Colonic mucosa (tissue), 4 donors: ENCODE measurements around the gene GBF1. TPM values are rescaled to one million over a fixed set of nuclear protein-coding genes. Genes with fewer than 3 reads are reported as not detected.
A peak's percentile ranks its signal among the peaks of the same experiment; 100 is the strongest.

Experiments
- DNase-seq: peaks from one replicate; pipeline ENCODE4 v3.0.0-alpha.2; 2020
- H3K27ac ChIP-seq: fragments of 200-600 bp; one replicate; pipeline ENCODE4 v1.8.0; 2021
- H3K27me3 ChIP-seq: fragments of 200-600 bp; one replicate; pipeline ENCODE4 v1.8.0; 2021
- H3K36me3 ChIP-seq: fragments of 200-600 bp; one replicate; pipeline ENCODE4 v1.8.0; 2021
- H3K4me1 ChIP-seq: fragments of 200-600 bp; one replicate; pipeline ENCODE4 v1.8.0; 2021; ENCODE audit warnings: mild to moderate bottlenecking
- H3K4me3 ChIP-seq: fragments of 200-600 bp; one replicate; pipeline ENCODE4 v1.8.0; 2021
- H3K9ac ChIP-seq, 2 donors: one replicate each; pipeline ENCODE4 v1.7.0; 2013; ENCODE audit warnings: control low read depth in 2 of 2, low read depth in 2 of 2, low read length in 2 of 2
- H3K9me3 ChIP-seq: fragments of 200-600 bp; one replicate; pipeline ENCODE4 v1.8.0; 2021
- intact Hi-C: fragments of 100-400 bp; cut with DNase I; formaldehyde crosslinking; loops from one replicate; pipeline ENCODE4 v1.14.1; 2022
- total RNA-seq, 2 donors: library from RNA; stranded (reverse); fragmentation: NEBNext Ultra II Directional in 1 of 2; extraction: Animal tissue kit (Norgen Biotek cat#: 25700) in 1 of 2; gene quantifications; one replicate each; pipeline ENCODE4 v1.2.1, GENCODE V29; 2021
- TF ChIP-seq, protein P1 (sequence below): fragments of 200-600 bp; IDR thresholded peaks from one replicate; pipeline ENCODE4 v1.8.0; 2022; ENCODE audit warnings: antibody characterized with exemption, mild to moderate bottlenecking
- donor health status: healthy.
- donor health status: DM: no; HTN: no; CAD: no.
- donor health status: DM: no; HTN: no; CAD: no.

Gene GBF1, protein sequence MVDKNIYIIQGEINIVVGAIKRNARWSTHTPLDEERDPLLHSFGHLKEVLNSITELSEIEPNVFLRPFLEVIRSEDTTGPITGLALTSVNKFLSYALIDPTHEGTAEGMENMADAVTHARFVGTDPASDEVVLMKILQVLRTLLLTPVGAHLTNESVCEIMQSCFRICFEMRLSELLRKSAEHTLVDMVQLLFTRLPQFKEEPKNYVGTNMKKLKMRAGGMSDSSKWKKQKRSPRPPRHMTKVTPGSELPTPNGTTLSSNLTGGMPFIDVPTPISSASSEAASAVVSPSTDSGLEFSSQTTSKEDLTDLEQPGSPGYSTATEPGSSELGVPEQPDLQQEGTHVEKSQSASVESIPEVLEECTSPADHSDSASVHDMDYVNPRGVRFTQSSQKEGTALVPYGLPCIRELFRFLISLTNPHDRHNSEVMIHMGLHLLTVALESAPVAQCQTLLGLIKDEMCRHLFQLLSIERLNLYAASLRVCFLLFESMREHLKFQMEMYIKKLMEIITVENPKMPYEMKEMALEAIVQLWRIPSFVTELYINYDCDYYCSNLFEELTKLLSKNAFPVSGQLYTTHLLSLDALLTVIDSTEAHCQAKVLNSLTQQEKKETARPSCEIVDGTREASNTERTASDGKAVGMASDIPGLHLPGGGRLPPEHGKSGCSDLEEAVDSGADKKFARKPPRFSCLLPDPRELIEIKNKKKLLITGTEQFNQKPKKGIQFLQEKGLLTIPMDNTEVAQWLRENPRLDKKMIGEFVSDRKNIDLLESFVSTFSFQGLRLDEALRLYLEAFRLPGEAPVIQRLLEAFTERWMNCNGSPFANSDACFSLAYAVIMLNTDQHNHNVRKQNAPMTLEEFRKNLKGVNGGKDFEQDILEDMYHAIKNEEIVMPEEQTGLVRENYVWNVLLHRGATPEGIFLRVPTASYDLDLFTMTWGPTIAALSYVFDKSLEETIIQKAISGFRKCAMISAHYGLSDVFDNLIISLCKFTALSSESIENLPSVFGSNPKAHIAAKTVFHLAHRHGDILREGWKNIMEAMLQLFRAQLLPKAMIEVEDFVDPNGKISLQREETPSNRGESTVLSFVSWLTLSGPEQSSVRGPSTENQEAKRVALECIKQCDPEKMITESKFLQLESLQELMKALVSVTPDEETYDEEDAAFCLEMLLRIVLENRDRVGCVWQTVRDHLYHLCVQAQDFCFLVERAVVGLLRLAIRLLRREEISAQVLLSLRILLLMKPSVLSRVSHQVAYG (N-terminal part only)
- total RNA-seq: 10 to 100 TPM; 59.8 to 73.4 TPM

DNA sequence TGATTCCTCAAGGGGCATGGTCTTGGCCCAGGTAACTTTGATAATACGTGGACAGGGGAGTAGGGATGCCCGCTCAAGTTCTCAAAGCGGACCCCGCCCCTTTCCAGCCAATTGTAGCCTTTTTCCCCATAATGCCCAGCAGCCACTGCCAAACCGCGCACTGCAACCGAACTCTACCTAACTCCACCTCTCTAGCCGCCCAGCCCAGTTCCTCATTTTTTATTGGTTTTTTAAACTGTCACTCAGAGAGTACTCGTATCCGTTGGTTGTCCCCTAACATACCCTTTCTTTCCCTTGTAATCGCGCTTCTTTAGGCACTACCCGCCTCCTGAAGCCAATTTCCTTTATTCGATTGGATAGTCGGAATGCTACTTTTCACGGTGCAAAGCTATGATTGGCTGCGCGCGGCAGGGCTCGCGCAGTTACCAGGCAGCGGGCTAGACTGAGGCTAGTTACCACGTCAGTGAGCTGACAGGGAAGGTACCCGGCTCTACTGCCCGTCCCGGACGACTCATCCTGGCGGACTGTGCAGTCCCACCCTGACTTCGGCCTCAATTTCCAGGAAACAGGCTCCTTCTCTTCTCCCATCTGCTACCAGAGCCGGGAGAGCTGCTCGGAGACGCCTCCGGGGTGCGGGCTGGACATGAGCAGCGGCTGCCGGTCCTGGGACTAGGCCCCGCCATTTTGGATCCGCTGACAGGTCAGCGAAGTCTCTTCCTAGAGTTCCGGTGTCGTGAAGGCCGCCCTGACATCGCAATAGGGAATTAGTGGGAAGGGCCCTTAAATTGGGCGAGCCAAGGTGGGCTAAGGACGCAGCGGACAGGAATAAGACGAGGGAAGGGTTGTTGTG is at the start of gene GBF1:
Gene GBF1, plus strand, starts transcription at position 451 of the 850 bp plus-strand sequence. CDS start 13,407 bp downstream, outside the sequence.
- DNase-seq: peak; percentile 95
- H3K27ac ChIP-seq: peak within 1 kb of the TSS; percentile 95
- TF ChIP-seq, protein P1, sequence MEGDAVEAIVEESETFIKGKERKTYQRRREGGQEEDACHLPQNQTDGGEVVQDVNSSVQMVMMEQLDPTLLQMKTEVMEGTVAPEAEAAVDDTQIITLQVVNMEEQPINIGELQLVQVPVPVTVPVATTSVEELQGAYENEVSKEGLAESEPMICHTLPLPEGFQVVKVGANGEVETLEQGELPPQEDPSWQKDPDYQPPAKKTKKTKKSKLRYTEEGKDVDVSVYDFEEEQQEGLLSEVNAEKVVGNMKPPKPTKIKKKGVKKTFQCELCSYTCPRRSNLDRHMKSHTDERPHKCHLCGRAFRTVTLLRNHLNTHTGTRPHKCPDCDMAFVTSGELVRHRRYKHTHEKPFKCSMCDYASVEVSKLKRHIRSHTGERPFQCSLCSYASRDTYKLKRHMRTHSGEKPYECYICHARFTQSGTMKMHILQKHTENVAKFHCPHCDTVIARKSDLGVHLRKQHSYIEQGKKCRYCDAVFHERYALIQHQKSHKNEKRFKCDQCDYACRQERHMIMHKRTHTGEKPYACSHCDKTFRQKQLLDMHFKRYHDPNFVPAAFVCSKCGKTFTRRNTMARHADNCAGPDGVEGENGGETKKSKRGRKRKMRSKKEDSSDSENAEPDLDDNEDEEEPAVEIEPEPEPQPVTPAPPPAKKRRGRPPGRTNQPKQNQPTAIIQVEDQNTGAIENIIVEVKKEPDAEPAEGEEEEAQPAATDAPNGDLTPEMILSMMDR: no peak
- H3K4me3 ChIP-seq: peak within 1 kb of the TSS; percentile 100
- H3K9ac ChIP-seq: peak within 1 kb of the TSS; percentile 84 to 92
- intact Hi-C loops: no loop called here
- peaks cover 11% of the 10 kb centered on the region for H3K27me3 ChIP-seq
- H3K36me3 ChIP-seq: no peaks in the 10 kb centered on the region
- peaks cover 32% of the 10 kb centered on the region for H3K4me1 ChIP-seq
- no peaks in the 10 kb centered on the region for H3K9me3 ChIP-seq

DNA sequence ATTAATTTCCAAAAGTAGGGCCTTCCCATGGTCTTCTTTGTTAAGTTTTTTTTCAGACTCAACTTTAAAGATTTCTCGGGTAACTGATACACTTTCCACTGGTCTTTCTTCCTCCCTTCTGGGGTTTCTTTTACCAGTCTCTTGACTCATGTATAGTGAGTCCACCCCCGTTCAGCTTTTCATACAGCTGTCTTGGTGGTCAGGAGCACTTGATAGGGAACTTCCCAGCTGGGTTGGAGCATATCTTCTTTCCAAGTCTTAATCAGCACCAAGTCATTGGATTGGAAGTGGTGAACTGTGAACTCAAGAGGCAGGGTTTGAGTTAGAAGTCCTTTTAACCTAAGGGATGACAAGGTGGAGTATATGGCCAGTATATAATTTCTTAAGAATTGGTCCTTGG is 48.4 kb upstream of the GBF1 start:
- H3K27ac ChIP-seq: no peak overlapping the region
- DNase-seq: no peak
- no peaks in the 10 kb centered on the region for H3K36me3 ChIP-seq
- intact Hi-C loops: no loop called here
- no peaks in the 10 kb centered on the region for H3K9me3 ChIP-seq
- H3K4me1 ChIP-seq: no peaks in the 10 kb centered on the region
- no peaks in the 10 kb centered on the region for H3K27me3 ChIP-seq
- TF ChIP-seq, protein P1: no peak
- H3K4me3 ChIP-seq: no peak overlapping the region
- H3K9ac ChIP-seq: no peak overlapping the region

DNA sequence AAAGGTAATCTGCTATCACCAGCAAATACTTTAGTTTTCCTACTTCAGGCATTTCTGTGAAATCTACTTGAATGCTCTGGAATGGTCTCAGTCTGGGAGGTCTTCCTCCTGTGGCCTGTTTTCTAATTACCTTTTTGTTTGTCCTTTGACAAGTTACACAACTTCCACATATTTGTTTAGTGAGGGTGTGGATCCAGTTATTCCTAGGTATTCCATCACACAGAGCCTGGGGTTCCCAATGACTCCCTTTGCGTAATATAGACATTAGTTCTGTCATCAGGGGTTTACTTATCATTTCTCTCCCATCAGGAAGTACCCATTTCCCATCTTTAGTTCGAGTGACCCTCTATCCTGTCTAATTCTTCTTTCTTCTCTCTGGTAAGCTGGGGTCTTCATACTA is 47.3 kb upstream of the GBF1 start:
- Histone ChIP-seq H3K4me3 (no peak overlapping the region), H3K9me3 (no peaks in the 10 kb centered on the region), H3K4me1 (no peaks in the 10 kb centered on the region), H3K27ac (no peak overlapping the region), H3K27me3 (no peaks in the 10 kb centered on the region), H3K9ac (no peak overlapping the region), H3K36me3 (no peaks in the 10 kb centered on the region)
- no peak for DNase-seq
- intact Hi-C loops: no loop called here
- TF ChIP-seq, protein P1: no peak

DNA sequence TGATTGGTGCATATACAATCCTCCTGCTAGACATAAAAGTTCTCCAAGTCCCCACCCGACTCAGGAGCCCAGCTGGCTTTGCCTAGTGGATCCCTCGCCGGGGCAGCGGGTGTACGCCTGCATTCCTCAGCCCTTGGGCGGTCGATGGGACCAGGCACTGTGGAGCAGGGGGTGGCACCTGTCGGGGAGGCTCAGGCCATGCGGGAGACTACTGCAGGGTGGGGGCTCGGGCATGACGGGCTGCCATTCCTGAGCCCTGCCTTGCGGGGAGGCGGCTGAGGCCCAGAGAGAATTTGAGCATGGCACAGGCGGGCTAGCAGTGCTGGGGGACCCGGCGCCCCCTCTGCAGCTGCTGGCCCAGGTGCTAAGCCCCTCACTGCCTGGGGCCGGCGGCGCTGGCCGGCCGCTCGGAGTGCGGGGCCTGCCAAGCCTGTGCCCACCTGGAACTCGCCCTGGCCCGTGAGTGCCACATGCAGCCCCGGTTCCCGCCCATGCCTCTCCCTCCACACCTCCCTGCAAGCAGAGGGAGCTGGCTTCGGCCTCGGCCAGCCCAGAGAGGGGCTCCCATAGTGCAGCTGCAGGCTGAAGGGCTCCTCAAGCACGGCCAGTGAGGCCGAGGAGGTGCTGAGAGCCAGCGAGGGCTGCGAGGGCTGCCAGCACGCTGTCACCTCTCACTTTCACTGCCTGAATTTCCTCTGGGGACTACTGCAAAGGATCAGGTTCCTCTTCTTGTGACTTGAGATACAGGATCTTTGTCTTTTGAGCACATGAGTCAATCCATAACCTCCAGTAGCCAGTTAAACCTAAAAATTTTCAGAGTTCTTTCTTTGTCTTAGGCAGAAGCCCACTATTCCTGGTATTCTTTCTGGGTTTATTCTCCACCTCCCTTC is 44.3 kb upstream of the GBF1 start:
- TF ChIP-seq, protein P1: no peak
- no peaks in the 10 kb centered on the region for H3K4me1 ChIP-seq
- H3K9me3 ChIP-seq: no peaks in the 10 kb centered on the region
- H3K36me3 ChIP-seq: no peaks in the 10 kb centered on the region
- no peak for DNase-seq
- no peaks in the 10 kb centered on the region for H3K27me3 ChIP-seq
- H3K4me3 ChIP-seq: no peak overlapping the region
- H3K27ac ChIP-seq: no peak overlapping the region
- intact Hi-C loops: no loop called here
- H3K9ac ChIP-seq: no peak overlapping the region
